Activated CD4-positive, alpha-beta T cell treated with anti-CD3 and anti-CD28 coated beads for 36 hours (primary cell): ENCODE results near the gene STAT6. TPM values are rescaled to one million over a fixed set of nuclear protein-coding genes. Genes with fewer than 3 reads are reported as not detected.

Source experiments
- ATAC-seq: fragments of 200-7000 bp; cut with Tn5 transposase; one replicate; pipeline ENCODE4 v1.10.0; 2021; ENCODE audit warnings: mild to moderate bottlenecking, moderate library complexity
- CTCF ChIA-PET: fragments of 350-600 bp; sonication (Branson Sonifier 250); formaldehyde crosslinking; loops from one replicate; lab custom pipeline; 2021; ENCODE audit warnings: antibody characterized with exemption; lab: Charles Lee
- POLR2A ChIA-PET: fragments of 350-600 bp; sonication (Branson Sonifier 250); formaldehyde crosslinking; loops from one replicate; lab custom pipeline; 2021; ENCODE audit warnings: antibody characterized with exemption, inconsistent platforms; lab: Charles Lee
- DNase-seq: peaks from one replicate; pipeline ENCODE4 v3.0.0-alpha.2; 2020
- H3K27ac Mint-ChIP-seq: one replicate; pipeline ENCODE4 v1.8.0; 2021; ENCODE audit warnings: mixed read lengths
- H3K27me3 Mint-ChIP-seq: one replicate; pipeline ENCODE4 v1.8.0; 2021; ENCODE audit warnings: mixed read lengths
- H3K36me3 Mint-ChIP-seq: one replicate; pipeline ENCODE4 v1.8.0; 2021; ENCODE audit warnings: low read depth, mixed read lengths
- H3K4me1 Mint-ChIP-seq: one replicate; pipeline ENCODE4 v1.8.0; 2021; ENCODE audit warnings: mixed read lengths
- H3K4me3 Mint-ChIP-seq: one replicate; pipeline ENCODE4 v1.8.0; 2021; ENCODE audit warnings: mild to moderate bottlenecking, moderate library complexity, mixed read lengths
- H3K9me3 Mint-ChIP-seq: one replicate; pipeline ENCODE4 v1.8.0; 2021; ENCODE audit warnings: low read depth, mixed read lengths
- intact Hi-C, 2 experiments: fragments of 100-400 bp; cut with DNase I in 1 of 2; cut with micrococcal nuclease in 1 of 2; formaldehyde crosslinking; loops; one replicate each; pipeline versions ENCODE4 v1.14.2 to v1.15.1; 2022 to 2024; cut with DNase I, micrococcal nuclease
- total RNA-seq, 2 experiments: library from RNA; stranded (reverse); gene quantifications; one replicate each; pipeline ENCODE4 v1.2.3, GENCODE V29; 2021

STAT6 gene
- total RNA-seq, 2 experiments from 2014 or later = 250 to 288 TPM

- ChIA-PET POLR2A (interaction anchor here (0.5 to 1.4 kb wide), 6 partner anchors 9 to 45 kb away, joined by 3 to 11 read pairs (median 6); partner anchors contain the start of genes NEMP1 and STAT6), CTCF (interaction anchor here (0.6 to 24.0 kb wide), 16 partner anchors 12 to 198 kb away, joined by 3 to 411 read pairs (median 4); partner anchors contain the start of genes NEMP1 and STAT6)
- Mint-ChIP-seq H3K27me3 (no peaks in the 10 kb centered on the region), H3K4me1 (peaks cover 59% of the 10 kb centered on the region), H3K4me3 (peak overlapping the region; percentile 93), H3K27ac (peak overlapping the region; percentile 55), H3K9me3 (no peaks in the 10 kb centered on the region), H3K36me3 (peaks cover 55% of the 10 kb centered on the region)
- intact Hi-C loops = no loop called here
- ATAC-seq = no peak
- no peak for DNase-seq
These were observed 19.3 kb downstream of the STAT6 start for GRCh38 chr12:57091638-57092528.

GRCh38 chr12:57090924-57091637 lies 20.1 kb downstream of the STAT6 start:
- Mint-ChIP-seq H3K27ac (peak overlapping the region; percentile 71), H3K27me3 (no peaks in the 10 kb centered on the region), H3K36me3 (peaks cover 47% of the 10 kb centered on the region), H3K4me3 (peak overlapping the region; percentile 93), H3K4me1 (peaks cover 61% of the 10 kb centered on the region), H3K9me3 (no peaks in the 10 kb centered on the region)
- DNase-seq (no peak), ATAC-seq (no peak)
- ChIA-PET POLR2A (interaction anchor here (0.7 to 1.6 kb wide), 4 partner anchors 12 to 44 kb away, joined by 4 to 6 read pairs (median 5); partner anchors contain the start of genes NEMP1 and STAT6), CTCF (interaction anchor here (0.6 to 24.0 kb wide), 10 partner anchors 13 to 384 kb away, joined by 3 to 411 read pairs (median 6); partner anchors contain the start of genes NEMP1 and STAT6)
- intact Hi-C loops = no loop called here

GRCh38 chr12:57090490-57090889 lies 20.7 kb downstream of the STAT6 start:
- Mint-ChIP-seq H3K9me3 (no peaks in the 10 kb centered on the region), H3K36me3 (peaks cover 46% of the 10 kb centered on the region), H3K27ac (peak overlapping the region; percentile 71), H3K4me3 (peak overlapping the region; percentile 93), H3K27me3 (no peaks in the 10 kb centered on the region), H3K4me1 (peaks cover 65% of the 10 kb centered on the region)
- intact Hi-C loops = no loop called here
- POLR2A ChIA-PET = interaction anchor here (1.0 to 1.7 kb wide), 3 partner anchors 12 to 21 kb away, joined by 4 to 5 read pairs (median 5); partner anchors contain the start of genes NEMP1 and STAT6
- ATAC-seq (no peak), DNase-seq (no peak)
- CTCF ChIA-PET = interaction anchor here (0.6 to 24.0 kb wide), 5 partner anchors 14 to 385 kb away, joined by 3 to 411 read pairs (median 4); partner anchors contain the start of genes NEMP1 and STAT6

- H3K9me3 Mint-ChIP-seq = no peaks in the 10 kb centered on the region
- DNase-seq = peak; percentile 65
- CTCF ChIA-PET = interaction anchor here (0.6 to 24.0 kb wide), 6 partner anchors 9 to 135 kb away, joined by 3 to 411 read pairs (median 4); partner anchors contain the start of genes NEMP1 and STAT6
- POLR2A ChIA-PET = interaction anchor here (0.6 to 1.8 kb wide), 5 partner anchors 11 to 401 kb away, joined by 3 to 6 read pairs (median 5); partner anchors contain the start of genes NEMP1, PTGES3 and STAT6
- H3K27me3 Mint-ChIP-seq = no peaks in the 10 kb centered on the region
- H3K27ac Mint-ChIP-seq = peak overlapping the region; percentile 93
- peaks cover 66% of the 10 kb centered on the region for H3K4me1 Mint-ChIP-seq
- peaks cover 48% of the 10 kb centered on the region for H3K36me3 Mint-ChIP-seq
- H3K4me3 Mint-ChIP-seq = peak overlapping the region; percentile 93
- ATAC-seq = no peak
- intact Hi-C loops = loop anchor here (5.0 to 10.0 kb wide), 9 partner anchors 343 to 1155 kb away; partner anchors contain the start of genes RPL41 (in 2 of the 2), ZC3H10 (in 2 of the 2), ARHGAP9 (in 1 of the 2) and DGKA (in 1 of the 2)
These were observed 21.6 kb downstream of the STAT6 start for GRCh38 chr12:57089271-57090245.

GRCh38 chr12:57088354-57089270 lies 22.6 kb downstream of the STAT6 start, which contains the start of gene NAB2:
Gene NAB2, plus strand, starts transcription at chr12:57089114. Its CDS starts 158 bp downstream, at chr12:57089272.
- ATAC-seq (peak; percentile 49), DNase-seq (peak; percentile 95)
- POLR2A ChIA-PET = interaction anchor here (1.2 to 2.1 kb wide), 7 partner anchors 10 to 400 kb away, joined by 3 to 12 read pairs (median 5); partner anchors contain the start of genes NEMP1, PTGES3 and STAT6
- H3K9me3 Mint-ChIP-seq = no peaks in the 10 kb centered on the region
- intact Hi-C loops = loop anchor here (1.0 to 10.0 kb wide), 14 partner anchors 10 to 1154 kb away; partner anchors contain the start of genes RPL41 (in 2 of the 2), ZC3H10 (in 2 of the 2), ARHGAP9 (in 1 of the 2) and DGKA (in 1 of the 2)
- H3K27me3 Mint-ChIP-seq = no peaks in the 10 kb centered on the region
- CTCF ChIA-PET = interaction anchor here (0.5 to 24.0 kb wide), 8 partner anchors 17 to 138 kb away, joined by 3 to 411 read pairs (median 3); partner anchors contain the start of genes NEMP1 and STAT6
- H3K4me1 Mint-ChIP-seq = peaks cover 62% of the 10 kb centered on the region
- H3K27ac Mint-ChIP-seq = peak within 1 kb of the TSS; percentile 95
- H3K4me3 Mint-ChIP-seq = peak within 1 kb of the TSS; percentile 93
- peaks cover 45% of the 10 kb centered on the region for H3K36me3 Mint-ChIP-seq

- POLR2A ChIA-PET = interaction anchor here (0.6 to 2.1 kb wide), 7 partner anchors 9 to 404 kb away, joined by 3 to 12 read pairs (median 6); partner anchors contain the start of genes NEMP1, PTGES3 and STAT6
- Mint-ChIP-seq H3K36me3 (peaks cover 38% of the 10 kb centered on the region), H3K9me3 (no peaks in the 10 kb centered on the region), H3K4me1 (peaks cover 59% of the 10 kb centered on the region), H3K4me3 (peak overlapping the region; percentile 93), H3K27ac (peak overlapping the region; percentile 95), H3K27me3 (no peaks in the 10 kb centered on the region)
- CTCF ChIA-PET = interaction anchor here (0.5 to 24.0 kb wide), 7 partner anchors 16 to 139 kb away, joined by 3 to 411 read pairs (median 3); partner anchors contain the start of genes NEMP1 and STAT6
- intact Hi-C loops = loop anchor here (1.0 to 10.0 kb wide), 19 partner anchors 10 to 1153 kb away; partner anchors contain the start of genes NEMP1 (in 2 of the 2), RPL41 (in 2 of the 2), ZC3H10 (in 2 of the 2) and ARHGAP9 (in 1 of the 2)
- ATAC-seq (peak; percentile 45), DNase-seq (peak; percentile 93)
These were observed 23.3 kb downstream of the STAT6 start for GRCh38 chr12:57087691-57088353.

GRCh38 chr12:57087010-57087690 lies 24.0 kb downstream of the STAT6 start:
- intact Hi-C loops = loop anchor here (1.0 to 10.0 kb wide), 15 partner anchors 9 to 1152 kb away; partner anchors contain the start of genes RPL41 (in 2 of the 2), ZC3H10 (in 2 of the 2), ARHGAP9 (in 1 of the 2) and DGKA (in 1 of the 2)
- ChIA-PET CTCF (interaction anchor here (0.6 to 24.0 kb wide), 6 partner anchors 15 to 372 kb away, joined by 3 to 411 read pairs (median 3); partner anchors contain the start of genes GLI1, NEMP1 and STAT6), POLR2A (interaction anchor here (0.5 to 2.1 kb wide), 6 partner anchors 8 to 404 kb away, joined by 3 to 12 read pairs (median 7); partner anchors contain the start of genes NEMP1 and STAT6)
- DNase-seq = peak; percentile 97
- no peaks in the 10 kb centered on the region for H3K9me3 Mint-ChIP-seq
- H3K27me3 Mint-ChIP-seq = no peaks in the 10 kb centered on the region
- H3K4me3 Mint-ChIP-seq = peak overlapping the region; percentile 93
- peaks cover 52% of the 10 kb centered on the region for H3K4me1 Mint-ChIP-seq
- H3K27ac Mint-ChIP-seq = peak overlapping the region; percentile 97
- peaks cover 31% of the 10 kb centered on the region for H3K36me3 Mint-ChIP-seq
- ATAC-seq = peak; percentile 50
